GM12874 (cell line): ENCODE measurements around the gene PDE3B.

ENCODE experiments used
- CTCF ChIP-seq: IDR thresholded peaks from 2 replicates; pipeline ENCODE4 v1.5.1; 2011; ENCODE audit warnings: low read depth, mild to moderate bottlenecking, control low read depth, low read length, moderate library complexity; ENCODE audit not compliant: insufficient read depth

Gene PDE3B

GRCh38 chr11:14835496-14836492, 192.2 kb downstream of the PDE3B start:
- TF ChIP-seq CTCF = no peak

- TF ChIP-seq CTCF = no peak
Measured at GRCh38 chr11:14842002-14842401, 198.4 kb downstream of the PDE3B start.

DNA sequence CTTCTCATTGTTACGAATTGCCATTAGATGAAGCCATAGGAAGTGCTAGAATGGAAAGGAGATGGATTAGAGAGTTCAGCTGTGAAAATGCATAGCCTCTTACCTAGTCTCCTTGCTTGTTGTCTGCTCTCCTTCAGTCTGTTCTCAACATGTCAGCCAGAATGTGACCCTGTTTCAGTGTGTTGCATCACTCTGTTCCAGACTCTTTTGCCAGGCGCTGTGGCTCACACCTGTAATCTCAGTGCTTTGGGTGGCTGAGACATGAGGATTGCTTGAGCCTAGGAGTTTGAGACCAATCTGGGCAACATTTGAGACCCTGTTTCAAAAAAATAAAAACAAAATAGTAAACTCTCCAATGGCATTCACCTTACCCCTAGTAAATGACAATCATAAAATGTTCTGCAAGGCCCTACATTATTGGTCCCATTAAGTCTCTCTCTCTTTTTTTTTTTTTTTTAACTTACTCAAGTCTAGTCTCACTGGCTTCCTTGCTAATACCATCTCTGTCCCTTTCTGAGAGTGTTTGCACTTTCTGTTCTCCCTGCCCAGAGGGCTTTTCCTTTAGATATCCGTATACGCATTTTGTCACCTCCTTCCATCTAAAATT, 209.1 kb downstream of the PDE3B start:
- TF ChIP-seq CTCF = no peak

- TF ChIP-seq CTCF = no peak
Measured at GRCh38 chr11:14854057-14854456, 210.5 kb downstream of the PDE3B start.

DNA sequence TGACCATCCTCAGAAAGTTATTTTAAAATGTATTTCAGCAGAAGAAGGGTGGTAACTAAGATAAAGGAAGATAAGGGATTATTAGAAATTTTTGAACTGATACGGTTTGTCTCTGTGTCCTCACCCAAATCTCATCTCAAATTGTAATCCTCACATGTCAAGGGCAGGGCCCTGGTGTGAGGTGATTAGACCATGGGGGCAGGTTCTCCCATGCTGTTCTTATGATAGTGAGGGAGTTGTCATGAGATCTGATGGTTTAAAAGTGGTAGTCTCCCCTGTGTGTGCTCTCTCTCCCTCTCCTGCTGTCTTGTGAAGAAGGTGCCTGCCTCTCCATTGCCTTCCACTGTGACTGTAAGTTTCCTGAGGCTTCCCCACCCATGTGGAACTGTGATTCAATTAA, 212.3 kb downstream of the PDE3B start:
- no peak for TF ChIP-seq CTCF

DNA sequence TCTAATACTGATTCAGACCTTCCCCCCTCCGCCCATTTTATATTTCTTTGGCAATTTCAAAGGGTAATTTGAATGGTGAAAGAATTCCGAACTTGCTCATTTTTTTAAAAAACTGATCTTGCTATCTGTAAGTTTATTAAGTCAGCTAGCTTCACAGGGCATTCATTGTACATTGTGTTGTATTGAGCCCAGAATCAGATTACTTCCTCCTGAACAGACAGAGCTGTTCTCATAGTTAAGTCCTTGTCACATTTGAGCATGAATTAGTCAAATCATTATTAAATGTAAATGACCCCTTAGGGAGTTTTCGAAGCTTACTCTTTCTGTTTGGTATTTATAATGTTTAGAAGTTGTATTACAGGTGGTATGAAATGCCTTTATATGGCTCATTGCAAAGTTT, 214.0 kb downstream of the PDE3B start:
- no peak for TF ChIP-seq CTCF

GRCh38 chr11:14858404-14858803, 214.8 kb downstream of the PDE3B start:
- no peak for TF ChIP-seq CTCF
